SW480 (cell line): ENCODE results near the gene SRC.
A peak's percentile ranks its signal among the peaks of the same experiment; 100 is the strongest.
"Not testable (repeated sequence)": the region's sequence is repeated elsewhere in the genome, so short reads cannot be mapped to it uniquely, and the experiment has no call there.

Experiments
- DNase-seq: peaks from one replicate; pipeline ENCODE4 v3.0.0-alpha.2; 2016; ENCODE audit warnings: low spot score

The SRC gene

GRCh38 chr20:37336369-37337207, 9.4 kb upstream of the SRC start:
- DNase-seq: no peak

DNA sequence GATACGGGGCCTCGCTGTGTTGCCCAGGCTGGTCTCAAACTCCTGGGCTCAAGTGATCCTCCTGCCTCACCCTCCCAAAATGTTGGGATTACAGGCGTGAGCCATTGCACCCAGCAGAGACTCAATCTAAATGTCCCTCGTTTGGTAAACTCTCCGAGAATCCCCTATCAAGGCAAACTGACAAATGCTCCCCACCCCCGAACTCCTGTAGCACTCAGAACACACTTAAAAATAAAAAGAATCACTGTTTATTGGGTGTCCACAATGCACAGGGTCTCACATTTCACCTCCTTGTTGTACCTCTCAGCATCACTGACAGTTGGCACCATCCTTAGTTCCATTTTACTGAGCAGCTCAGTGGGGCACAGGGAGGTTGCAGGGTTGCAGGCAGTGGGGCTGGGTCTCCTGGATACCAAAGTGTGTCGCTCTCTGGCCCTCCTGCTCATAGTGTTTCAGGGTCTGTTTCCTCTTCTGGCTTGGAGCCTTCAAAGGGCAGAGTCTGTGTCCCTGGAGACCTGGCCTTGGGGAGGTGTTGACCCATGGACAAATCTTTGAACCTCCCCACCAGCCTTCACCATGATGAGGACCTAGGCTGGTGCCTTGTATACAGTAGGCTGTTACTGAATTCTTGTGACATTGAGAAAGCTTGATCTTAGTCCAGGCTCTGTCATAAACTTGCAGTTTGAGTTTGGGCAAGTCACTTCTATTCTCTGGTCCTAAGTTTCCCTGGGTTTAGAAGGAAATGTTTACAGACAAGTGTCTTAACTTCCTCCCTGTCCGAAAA, 8.5 kb upstream of the SRC start:
- no peak for DNase-seq

DNA sequence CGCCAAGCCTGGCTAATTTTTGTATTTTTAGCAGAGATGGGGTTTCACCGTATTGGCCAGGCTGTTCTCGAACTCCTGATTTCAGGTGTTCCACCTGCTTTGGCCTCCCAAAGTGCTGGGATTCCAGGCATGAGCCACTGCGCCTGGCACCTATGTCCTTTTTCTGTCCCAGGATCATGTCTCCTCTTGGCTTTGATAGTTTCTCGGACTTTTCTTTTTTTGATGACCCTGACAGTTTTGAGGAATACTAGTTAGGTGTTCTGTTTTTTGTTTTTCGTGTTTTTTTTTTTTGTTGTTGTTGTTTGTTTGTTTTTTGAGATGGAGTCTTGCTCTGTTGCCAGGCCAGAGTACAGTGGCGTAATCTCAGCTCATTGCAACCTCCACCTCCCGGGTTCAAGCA, 7.6 kb upstream of the SRC start:
- not testable (repeated sequence) for DNase-seq

DNA sequence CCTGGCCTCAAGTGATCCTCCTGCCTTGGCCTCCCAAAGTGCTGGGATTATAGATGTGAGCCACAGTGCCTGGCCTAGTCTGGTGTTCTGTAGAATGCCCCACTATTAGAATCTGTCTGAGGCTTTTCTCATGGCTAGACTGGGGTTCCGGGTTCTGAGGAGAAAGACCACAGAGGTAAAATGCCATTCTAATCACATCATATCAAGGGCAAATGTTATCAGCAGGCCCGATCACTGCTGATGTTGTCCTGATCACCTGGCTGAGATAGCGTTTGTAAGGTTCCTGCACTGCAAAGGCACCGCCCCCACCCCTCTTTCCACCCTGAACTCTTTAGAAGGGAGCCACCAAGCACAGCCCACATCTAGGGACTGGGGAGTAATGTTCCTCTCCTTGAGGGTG, 6.7 kb upstream of the SRC start:
- DNase-seq: no peak

DNA sequence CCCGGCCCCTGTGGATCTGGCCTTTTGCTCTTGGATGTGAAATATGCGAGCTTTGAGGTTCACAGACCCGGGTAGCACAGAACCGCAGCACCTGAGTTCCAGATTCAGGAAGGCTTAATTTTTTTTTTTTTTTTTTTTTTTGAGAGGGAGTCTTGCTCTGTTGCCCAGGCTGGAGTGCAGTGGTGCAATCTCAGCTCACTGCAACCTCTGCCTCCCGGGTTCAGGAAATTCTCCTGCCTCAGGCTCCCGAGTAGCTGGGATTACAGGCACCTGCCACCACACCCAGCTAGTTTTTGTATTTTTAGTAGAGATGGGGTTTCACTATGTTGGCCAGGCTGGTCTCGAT, 6.2 kb upstream of the SRC start:
- DNase-seq: not testable (repeated sequence)

GRCh38 chr20:37340998-37341397, 4.9 kb upstream of the SRC start:
- no peak for DNase-seq

- no peak for DNase-seq
Measured at GRCh38 chr20:37341632-37342031, 4.3 kb upstream of the SRC start.

DNA sequence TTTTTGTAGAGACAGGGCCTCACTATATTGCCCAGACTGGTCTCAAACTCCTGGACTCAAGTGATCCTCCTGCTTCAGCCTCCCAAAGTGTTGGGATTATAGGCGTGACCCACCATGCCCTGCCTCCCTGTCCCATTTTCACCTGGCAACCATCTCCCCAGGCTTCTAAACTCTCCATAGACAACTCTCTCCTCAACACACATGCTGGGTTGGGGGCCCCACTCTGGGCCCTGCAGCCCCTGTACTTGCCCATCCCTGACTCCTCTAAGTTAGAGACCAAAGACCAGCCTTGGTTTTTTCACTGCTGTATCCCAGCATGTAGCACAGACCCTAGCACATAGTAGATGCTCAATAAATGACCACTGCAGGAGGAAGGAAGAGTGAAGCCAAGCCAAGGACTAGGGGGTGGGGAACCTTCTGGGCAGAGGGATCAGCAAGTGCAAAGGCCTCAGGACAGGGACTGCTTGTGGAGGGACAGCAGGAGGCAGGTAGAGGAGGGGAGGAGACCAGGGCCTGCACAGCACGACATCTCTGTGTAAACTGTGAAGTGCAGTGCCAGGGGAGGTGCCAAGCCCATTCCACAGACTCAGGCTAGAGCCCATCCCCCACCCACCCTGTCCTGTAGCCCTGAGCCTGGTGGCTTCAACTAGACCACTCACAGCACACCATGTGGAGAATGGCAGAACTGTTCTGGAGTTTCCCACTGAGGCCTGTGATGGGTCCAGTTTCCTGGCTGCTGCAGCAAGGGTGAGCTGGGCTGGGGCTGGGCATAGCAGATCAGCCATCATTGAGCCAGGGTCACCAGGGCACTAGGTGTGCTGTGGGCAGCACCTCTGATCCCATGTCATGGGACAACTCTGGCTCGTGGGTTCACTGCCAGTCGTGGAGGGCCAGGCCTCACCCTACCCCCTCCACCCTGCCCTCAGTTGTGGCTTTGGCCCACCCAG, 3.4 kb upstream of the SRC start:
- DNase-seq: no peak

- DNase-seq: peak; percentile 77
Measured at GRCh38 chr20:37343212-37343993, 2.5 kb upstream of the SRC start.

DNA sequence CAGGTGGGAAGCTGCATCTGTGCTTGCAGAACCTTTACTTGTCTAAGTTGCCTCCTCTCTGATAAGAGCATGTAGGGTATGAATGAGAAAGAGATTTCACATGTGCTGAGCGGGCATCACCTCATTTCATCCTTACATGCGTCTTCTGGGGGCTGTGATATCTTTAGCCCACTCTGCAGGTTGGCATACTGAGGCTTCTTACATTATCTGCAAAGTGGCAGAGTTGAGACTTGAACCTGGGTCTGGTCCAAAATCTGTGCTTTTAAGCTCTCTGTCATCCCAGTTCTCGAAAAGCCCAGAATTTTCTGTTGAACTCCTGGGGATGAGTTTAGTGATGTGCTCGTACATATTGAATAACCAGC, 2.0 kb upstream of the SRC start:
- no peak for DNase-seq

GRCh38 chr20:37344506-37345338, 1.2 kb upstream of the SRC start:
- DNase-seq: no peak

DNA sequence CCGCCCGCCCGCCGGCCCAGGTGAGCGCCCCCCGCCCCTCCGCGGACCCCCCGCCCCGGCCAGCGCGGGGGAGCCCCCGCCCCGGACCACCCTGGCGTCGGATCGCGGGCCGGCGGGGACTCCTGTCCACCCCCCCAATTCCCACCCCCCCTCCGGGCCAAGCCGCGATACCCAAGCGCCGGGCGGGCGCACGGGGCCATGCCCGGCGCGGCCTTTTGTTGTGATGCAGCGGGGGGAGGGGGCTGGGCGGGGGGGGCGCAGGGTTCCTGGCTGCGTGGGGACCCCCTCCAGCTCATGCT, 245 bp downstream of the SRC start:
- no peak for DNase-seq

DNA sequence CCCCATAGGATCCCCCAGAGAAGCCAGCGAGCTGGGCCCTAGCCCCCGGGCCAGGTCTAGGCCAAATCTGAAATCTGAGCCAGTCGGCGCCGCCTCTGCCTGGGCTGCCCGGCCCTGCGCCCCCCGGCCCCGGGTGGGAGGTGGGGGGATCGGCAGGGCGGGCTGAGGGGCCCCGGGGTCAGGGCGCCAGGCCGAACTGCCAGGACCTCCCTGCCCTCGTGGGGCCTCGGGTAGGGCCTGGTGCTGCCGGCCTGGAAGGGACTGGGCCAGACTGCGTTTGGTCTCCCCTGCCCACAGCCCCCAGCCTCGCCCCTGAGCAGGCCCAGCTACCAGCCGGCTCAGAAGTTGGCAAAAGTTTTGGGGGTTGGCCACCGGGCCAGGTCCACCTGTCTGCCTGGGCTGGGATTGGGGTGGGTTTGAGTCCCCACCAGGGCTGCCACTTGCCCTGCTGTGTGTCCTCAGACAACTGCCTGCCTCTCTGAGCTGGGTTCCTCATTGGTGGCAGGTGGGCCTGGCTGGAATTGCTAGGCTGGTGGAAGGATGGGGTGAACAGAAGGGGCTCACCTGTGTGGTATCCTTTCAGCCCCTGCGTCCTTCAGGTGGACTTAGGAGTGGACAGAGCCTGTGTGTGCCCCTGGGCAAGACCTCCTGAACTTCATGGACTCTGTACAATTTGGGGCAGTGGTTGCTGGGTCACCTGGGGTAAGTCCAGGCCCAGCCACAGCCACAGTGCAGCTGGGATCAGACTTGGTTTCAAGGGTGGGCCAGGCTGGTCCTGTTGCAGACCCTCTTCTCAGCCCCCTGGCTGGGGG, 801 bp downstream of the SRC start:
- DNase-seq: no peak

DNA sequence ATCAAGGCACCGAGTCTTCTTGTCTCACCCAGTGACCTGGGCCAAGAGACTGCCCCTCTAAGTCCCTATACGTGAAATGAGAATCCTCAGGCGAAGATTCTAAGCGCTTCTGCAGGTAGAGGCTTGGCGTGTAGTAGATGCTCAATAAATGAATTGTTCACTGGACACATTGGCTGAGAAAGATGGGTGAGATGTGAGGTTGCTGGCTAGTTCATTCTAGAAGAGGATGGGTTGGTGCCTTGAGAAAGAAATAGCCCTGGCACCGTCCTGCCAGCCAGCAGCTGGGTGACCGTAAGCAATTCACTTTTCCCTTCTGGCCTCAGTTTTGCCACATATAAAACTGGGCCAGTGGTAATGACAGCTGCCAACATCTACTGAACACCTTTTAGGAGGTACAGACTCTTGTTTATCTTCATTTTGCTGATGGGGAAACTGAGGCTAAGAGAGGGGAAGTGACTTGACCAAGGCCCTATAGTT, 1.4 kb downstream of the SRC start:
- no peak for DNase-seq

DNA sequence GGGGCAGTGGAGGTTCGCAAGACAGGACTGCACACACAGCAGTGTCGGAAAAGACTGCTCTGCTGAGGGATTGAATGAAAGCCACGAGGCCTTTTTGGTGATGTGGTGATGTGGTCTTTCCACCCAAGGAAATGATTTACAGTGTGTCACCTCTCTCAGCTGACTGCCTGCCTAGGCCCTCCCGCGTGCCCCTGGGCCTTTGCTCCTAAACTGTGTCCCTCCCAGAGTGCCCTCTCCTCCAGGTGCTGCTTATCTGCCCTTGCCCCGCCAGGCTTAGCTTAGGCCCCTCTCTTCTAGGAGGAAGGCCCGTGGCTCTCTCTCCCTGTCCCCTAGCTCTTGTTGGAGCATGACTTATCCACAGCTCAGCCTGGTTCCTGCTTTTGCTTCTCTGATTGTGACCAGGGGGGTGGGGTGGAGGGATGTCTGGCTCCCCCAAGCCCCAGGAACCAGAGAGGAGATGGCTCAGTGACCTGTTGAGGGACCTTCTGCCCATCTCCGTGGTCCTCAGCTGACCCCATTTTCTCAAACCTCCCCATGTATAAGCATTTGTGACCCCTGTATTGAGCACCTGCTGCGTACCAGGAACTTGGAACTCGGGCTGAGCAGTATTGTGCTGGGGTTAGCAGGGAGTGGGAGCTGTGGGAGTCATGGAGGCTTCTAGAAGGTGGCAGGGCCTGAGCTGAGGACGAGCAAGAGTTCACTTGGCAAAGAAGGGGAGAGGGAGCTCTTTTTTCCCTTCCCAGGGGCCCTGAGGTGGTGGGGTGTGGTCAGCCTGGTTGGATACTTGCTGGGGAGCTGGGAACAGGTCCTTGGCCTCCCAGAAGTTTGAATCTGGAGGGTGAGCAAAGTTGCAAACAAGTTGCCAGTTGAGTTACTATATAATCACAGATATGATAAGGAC, 2.2 kb downstream of the SRC start:
- no peak for DNase-seq

- DNase-seq: no peak
Measured at GRCh38 chr20:37348792-37349516, 3.0 kb downstream of the SRC start.

DNA sequence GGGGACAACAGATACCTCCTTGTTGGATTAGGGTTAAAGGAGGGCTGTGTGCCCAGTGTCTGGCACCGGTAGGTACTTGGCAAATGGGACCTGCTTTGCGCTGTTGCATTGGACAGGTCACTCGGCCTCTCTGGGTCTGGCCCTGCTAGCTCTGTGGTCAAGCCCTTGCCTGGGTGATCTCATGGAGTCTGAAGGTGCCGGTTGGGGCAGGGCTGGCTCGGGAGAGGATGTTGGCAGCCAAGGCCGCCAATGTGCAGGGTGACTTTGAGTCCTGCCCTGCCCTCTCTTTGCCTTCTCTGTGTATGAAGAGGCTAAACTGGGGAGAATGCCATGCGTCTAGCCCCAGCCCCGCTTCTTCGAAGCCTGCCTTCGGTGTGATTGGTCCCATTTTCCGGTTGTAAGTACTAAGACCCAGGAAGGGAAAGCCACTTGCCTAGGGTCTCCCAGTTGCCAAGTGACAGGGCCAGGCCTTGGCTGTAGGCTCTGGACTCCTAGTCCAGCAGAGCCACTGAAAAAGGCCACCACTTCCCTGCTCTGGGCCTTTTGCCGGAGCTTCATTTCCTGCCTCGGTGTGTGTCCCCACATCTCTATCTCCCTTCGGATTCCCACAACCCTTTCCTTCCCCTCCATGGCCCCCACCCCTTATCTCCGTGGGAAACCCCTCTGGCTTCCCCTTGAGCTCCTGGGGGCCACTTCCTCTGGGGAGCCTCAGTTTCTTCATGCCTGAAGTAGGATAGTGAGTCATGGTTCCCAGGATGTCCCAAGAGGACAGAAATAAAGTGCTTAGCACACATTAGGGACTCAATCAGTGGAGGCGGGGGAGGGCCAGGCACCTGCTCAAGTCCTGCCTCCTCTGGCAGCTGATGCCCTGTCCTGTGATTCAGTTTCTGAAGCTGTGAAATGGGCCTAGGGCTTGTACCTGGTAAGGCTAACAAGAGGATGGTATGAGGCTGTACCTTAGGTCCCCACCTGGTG, 3.9 kb downstream of the SRC start:
- no peak for DNase-seq
